CD4-positive, alpha-beta T cell treated with Interleukin-12 subunit alpha and Interleukin-12 subunit beta, for 1 hour (primary cell): Measurements from ENCODE around the gene CYB5A.

ENCODE experiments used
- DNase-seq: peaks from one replicate; pipeline ENCODE4 v3.0.0-alpha.2; 2020

CYB5A gene

DNA sequence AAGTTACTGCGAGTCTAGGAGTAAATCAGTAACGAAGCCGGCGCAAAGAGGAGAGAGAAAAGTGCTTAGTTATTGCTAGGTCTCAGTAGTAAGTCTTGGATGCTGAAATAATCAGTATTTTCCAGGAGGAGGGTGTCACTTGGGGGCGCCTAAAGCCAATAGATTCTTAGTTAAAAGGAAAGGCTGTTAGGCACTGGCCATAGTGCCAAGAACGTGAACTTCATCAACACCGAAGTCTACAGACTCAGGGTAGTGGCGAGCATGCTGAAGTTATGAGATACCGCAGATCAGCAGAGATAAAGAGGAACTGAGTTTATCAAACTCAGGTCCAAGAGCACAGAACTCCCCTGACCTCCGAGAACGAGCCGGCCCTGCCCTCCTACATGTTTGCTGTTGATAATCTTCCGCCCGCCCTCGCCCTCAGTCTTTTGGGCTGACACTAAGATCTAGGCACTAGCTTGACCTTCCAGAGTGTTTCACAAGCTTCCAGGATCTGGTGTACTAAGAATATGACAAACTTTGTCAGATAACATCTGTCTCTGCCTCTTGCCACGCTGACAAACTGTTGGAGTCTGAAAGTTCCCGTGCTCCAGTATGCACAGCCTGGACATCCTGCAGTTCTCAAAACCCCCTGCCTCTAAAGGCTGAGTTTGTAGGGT is 49.2 kb downstream of the CYB5A start:
- no peak for DNase-seq

DNA sequence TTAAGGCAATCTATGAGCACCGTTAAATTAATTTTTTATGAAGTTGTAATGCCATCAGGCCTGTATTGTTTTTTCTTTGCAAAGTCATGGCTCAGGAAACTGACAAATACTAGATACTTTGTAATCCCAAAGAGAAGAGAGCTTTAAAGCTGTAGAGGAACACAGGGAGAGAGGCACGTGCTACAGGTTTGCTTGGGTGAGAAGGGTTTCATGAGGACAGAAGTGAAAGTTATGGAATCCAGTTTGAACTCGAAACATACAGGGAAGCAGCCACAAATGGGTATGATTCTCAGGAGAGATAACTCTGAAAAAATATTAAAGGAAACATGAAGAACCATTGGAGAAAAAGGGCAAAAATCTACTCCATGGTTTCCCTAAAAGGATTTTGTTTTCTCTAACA is 49.8 kb downstream of the CYB5A start:
- no peak for DNase-seq

DNA sequence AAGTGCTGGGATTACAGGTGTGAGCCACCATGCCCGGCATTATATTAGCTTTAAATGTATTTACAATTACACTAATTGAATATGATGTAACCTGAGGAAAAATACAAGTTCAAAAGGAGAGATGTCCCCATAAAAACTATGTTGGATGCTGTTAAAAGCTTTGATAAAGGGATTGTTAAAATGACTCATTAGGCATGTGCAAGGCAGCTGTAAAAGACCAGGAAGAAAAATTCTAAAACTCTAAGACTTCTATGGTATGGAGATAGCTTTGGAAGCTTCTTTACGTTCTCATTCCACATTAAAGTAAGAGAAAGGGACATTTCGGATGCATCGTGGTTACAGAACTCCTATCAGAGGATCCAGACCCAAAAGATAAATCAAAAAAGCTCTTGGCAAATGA is 50.3 kb downstream of the CYB5A start:
- DNase-seq: no peak

DNA sequence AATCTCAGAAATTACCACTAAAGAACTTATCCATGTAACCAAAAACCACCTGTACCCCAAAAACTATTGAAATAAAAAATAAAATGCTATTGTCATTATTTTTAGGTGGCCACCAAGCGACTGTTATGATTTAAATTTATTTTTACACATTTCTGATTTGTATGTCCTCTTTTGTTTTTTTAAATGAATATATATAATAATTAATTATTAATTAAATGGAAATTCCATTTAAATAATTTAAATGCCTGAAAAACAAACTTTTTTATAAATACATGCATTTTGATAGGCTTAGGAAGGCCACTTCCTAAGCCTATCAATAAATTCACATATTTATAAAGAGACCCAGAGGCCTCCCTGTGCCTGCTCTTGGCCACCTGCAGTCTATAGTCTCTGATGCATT is 52.2 kb downstream of the CYB5A start:
- no peak for DNase-seq

GRCh38 chr18:74234326-74235171 is 57.2 kb downstream of the CYB5A start:
- DNase-seq: no peak

- DNase-seq: no peak
Measured at GRCh38 chr18:74233933-74234325, 57.8 kb downstream of the CYB5A start.

DNA sequence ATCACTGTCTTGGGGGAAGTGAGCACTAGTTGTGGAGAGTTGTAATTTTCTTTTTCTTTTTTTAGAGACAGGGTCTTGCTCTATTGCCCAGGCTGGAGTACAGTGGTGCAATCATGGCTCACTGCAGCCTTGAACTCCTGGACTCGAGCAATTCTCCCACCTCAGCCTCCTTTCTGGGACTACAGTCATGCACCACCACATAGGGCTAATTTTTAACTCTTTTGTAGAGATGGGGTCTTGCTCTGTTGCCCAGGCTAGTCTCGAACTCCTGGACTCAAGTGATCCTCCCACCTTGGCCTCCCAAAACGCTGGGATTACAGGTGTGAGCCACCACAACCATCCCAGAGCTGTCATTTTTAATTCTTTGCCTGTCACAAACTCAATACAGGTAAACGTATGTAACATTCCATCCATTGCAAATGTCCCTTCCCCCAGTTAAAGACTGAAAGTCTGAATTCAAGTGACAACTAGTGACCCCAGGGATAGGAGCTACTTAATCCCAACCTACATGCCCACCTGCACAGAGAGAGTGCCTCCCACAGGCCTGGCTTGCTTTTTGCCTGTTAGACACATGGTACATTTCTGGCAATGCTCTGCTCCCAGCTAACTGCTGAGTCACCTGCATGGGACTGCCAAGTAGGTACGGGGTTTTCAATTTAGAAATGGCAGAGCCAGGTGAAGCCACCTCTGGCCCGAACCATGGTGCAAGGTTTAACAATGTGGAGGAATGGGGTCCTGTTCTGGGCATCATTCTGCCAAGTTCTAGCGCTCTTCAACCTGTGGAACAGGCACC is 60.6 kb downstream of the CYB5A start:
- DNase-seq: no peak

DNA sequence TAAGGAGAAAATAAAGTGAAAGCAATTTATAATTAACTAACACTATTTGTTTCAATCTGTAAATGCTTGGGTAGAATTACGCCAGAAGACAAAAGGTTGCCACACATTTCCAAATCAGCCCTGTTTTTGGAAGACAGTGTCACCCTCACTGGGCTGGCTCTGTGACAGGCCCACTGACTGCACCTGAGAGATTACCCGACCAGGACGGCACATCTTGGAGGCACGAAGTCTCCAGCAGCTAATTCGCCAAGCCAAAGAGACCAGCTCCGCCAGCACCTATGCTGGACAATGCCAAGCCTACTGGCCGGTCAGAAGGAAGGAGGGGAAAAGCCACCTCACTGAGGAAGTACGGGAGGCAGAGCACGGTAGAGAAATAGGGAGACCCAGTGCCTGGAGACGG is 61.9 kb downstream of the CYB5A start:
- DNase-seq: no peak

- DNase-seq: no peak
Measured at GRCh38 chr18:74229005-74229404, 62.8 kb downstream of the CYB5A start.

DNA sequence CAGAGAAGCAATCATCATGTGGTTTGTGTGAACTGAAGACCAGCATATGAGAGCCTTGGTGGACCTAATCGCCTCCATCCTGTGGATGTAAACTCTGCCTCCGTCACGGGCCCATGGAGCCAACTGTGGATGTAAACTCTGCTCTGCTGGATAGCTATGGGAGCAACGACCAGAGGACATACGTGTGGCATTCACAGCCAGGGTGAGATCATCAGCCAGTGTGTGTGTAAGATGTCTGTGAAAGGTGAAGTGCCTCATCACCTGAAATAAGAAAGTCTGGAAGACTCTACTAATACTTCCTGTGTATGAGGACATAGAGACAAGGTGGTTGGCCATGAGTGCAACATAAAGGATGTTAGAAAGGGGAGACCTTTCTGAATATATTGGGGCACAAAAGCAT is 63.5 kb downstream of the CYB5A start:
- no peak for DNase-seq

GRCh38 chr18:74226666-74227065 is 65.1 kb downstream of the CYB5A start:
- DNase-seq: no peak

GRCh38 chr18:74226156-74226555 is 65.6 kb downstream of the CYB5A start:
- DNase-seq: no peak

GRCh38 chr18:74225193-74225840 is 66.4 kb downstream of the CYB5A start:
- no peak for DNase-seq

- DNase-seq: no peak
Measured at GRCh38 chr18:74222710-74223494, 68.9 kb downstream of the CYB5A start.

DNA sequence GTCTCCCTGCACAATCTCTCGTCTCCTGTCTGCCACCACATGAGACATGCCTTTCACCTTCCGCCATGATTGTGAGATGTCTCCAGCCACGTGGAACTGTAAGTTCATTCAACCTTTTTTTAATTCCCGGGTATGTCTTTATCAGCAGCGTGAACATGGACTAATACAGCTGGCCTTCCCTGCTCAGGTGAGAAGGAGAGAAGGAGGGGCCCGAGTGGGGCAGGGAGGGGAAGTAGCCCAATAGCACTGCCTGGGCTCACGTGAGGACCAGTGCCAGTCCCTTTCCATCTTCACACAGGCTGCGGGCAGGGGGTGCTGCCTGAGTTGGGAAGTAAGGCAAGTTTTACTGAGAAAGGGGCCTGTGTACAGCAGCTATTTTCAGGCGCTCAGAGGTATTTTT is 70.7 kb downstream of the CYB5A start:
- DNase-seq: no peak

DNA sequence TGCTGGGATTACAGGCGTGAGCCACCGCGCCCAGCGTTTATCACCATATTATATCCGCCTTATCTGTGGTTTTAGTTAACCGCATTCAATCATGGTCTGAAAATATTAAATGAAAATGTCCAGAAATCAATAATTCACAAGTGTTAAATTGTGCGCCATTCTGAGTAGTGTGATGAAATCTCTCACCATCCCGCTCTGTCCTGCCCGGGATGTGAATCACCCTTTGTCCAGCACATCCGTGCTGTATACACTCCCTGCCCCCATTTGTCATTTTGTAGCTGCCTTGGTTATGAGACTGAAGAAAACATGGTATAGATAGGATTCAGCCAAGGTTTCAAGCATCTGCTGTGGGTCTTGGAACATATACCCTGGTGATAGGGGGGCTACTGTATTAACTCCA is 72.7 kb downstream of the CYB5A start:
- no peak for DNase-seq

GRCh38 chr18:74217476-74218143 is 74.2 kb downstream of the CYB5A start:
- DNase-seq: no peak

DNA sequence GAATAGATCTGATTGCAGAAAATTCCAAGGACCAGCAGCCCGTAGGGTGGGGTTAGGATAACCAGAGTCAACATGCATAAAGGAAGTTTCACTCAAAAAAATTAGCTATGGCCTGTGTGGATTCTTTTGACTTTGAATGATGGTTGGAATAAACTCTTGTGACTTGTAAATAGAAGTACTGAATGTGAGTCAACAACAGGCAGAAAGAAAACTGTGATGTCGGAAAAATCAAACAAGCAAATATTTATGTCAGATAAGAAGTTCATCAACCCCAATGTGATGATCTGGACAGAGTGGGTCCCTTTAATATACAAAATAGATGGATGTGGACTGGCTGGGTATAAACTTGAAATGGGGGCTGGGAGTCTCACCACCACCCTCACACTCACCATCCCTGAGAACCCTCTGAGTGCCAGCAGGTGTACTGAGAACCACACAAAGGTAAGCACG is 75.1 kb downstream of the CYB5A start:
- DNase-seq: no peak

DNA sequence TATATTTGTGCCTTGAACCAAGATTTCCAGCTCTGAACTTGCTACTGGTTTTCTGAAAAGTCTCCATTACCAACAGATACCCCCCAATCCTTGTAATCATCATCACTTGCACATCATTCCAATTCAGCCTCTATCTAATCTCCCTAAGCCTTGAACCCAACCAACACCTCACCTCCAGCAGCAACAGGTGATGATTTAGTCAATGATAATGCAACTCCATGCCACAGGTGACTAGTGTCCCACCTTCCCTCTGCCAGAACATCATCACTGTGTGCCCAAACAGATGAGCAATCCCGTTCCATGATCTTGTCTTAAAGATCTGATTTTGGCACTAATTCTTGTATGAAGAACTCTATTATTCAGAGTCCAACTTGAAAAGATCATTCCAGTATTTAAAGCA is 75.9 kb downstream of the CYB5A start:
- DNase-seq: no peak

DNA sequence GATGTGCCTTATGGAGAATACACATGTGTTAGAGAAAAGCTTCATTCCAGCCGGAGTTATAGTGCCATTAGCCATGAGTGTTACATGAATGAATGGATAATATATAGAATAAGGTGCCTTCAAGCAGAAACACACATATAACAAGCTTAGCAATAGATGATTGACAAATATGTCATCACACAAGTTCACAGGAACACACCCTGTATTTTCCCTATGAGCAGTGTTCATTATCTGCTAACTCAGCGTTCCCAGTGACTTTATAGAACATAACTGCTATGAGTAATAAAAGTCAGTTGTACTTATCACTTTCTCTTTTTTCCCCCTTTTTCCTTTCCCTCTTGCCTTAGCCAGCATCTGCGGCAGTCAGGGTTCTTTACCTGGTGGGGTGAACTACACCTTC is 78.3 kb downstream of the CYB5A start:
- DNase-seq: no peak

GRCh38 chr18:74204526-74205152 is 87.1 kb downstream of the CYB5A start:
- no peak for DNase-seq
